ENCODE data around the gene GNAS. TPM values are rescaled to one million over a fixed set of nuclear protein-coding genes. Genes with fewer than 3 reads are reported as not detected.

The GNAS gene
- total RNA-seq, result 345 and 361 TPM in 2 replicates

DNA sequence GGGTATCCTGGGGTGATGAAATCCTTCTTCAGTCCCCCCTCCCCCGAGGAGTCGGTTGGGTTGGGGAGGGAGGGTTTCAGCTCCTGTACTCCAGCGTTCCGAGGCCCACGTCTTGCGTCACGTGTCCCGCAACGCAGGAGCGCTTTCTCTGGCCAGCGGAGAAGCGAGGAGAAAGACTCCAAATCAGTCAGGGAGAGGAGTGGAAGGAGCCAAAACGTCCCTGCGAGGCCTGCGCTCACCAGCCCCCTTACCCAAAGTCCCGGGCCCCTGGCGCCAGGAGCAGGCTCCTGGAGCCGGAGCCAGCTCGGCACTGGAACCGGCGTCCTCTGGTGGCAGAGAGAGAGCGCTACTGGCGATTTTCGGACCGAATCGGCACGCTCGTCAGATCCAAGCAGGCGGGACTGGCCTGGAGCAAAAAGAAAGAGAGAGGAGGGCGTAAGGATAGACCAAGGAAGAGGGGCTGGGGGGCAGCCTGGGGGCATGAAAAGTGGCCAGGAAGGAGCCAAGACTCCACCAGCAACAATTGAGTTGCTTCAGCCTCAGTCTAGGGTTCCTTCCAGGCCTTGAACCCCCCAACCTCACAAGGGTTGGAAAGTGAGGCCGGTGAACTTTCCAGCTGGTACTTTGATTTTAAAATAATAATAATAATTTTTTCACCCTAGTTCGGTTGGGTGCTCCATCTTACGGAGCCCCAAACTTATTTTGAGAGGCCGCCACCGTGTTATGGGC is at the start of gene GNAS:
GNAS (plus strand) TSS at position 174 of the 729 bp plus-strand sequence.
- TF ChIP-seq, protein P1, sequence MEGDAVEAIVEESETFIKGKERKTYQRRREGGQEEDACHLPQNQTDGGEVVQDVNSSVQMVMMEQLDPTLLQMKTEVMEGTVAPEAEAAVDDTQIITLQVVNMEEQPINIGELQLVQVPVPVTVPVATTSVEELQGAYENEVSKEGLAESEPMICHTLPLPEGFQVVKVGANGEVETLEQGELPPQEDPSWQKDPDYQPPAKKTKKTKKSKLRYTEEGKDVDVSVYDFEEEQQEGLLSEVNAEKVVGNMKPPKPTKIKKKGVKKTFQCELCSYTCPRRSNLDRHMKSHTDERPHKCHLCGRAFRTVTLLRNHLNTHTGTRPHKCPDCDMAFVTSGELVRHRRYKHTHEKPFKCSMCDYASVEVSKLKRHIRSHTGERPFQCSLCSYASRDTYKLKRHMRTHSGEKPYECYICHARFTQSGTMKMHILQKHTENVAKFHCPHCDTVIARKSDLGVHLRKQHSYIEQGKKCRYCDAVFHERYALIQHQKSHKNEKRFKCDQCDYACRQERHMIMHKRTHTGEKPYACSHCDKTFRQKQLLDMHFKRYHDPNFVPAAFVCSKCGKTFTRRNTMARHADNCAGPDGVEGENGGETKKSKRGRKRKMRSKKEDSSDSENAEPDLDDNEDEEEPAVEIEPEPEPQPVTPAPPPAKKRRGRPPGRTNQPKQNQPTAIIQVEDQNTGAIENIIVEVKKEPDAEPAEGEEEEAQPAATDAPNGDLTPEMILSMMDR (IDR thresholded peaks at IDR 0.05; ENCODE audit: insufficient read depth, low read depth, low read length), result peak; percentile 66
- H3K4me3 ChIP-seq (ENCODE audit: low read depth, low read length), result peak within 1 kb of the TSS; percentile 76
- DNase-seq (ENCODE audit: low read depth), result peak; percentile 63

- H3K4me3 ChIP-seq (ENCODE audit: low read depth, low read length), result no peak overlapping the region
- TF ChIP-seq, protein P1 (IDR thresholded peaks at IDR 0.05; ENCODE audit: insufficient read depth, low read depth, low read length), result no peak
- DNase-seq (ENCODE audit: low read depth), result no peak
Observed at GRCh38 chr20:58803533-58803932, 49.0 kb upstream of the GNAS start.

DNA sequence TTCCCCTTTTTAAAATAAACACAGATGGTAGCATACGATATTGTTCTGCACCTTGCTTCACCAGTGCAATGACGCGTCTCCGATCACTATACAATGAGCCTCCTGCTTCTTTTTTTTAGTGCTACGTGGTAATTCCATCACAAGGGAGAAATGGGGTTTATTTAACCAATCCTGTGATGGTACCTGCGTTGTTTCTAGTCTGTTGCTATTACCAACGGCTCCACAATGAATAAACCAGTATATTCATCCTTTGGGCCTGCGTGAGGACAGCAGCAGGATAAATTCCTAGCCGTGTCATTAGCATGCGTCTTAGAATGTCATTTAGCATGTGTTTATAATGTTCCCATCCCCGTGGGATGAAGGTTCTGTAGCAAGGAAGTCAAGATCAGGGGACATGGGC is 44.7 kb upstream of the GNAS start:
- DNase-seq (ENCODE audit: low read depth), result no peak
- TF ChIP-seq, protein P1 (IDR thresholded peaks at IDR 0.05; ENCODE audit: insufficient read depth, low read depth, low read length), result no peak
- no peak overlapping the region for H3K4me3 ChIP-seq (ENCODE audit: low read depth, low read length)

DNA sequence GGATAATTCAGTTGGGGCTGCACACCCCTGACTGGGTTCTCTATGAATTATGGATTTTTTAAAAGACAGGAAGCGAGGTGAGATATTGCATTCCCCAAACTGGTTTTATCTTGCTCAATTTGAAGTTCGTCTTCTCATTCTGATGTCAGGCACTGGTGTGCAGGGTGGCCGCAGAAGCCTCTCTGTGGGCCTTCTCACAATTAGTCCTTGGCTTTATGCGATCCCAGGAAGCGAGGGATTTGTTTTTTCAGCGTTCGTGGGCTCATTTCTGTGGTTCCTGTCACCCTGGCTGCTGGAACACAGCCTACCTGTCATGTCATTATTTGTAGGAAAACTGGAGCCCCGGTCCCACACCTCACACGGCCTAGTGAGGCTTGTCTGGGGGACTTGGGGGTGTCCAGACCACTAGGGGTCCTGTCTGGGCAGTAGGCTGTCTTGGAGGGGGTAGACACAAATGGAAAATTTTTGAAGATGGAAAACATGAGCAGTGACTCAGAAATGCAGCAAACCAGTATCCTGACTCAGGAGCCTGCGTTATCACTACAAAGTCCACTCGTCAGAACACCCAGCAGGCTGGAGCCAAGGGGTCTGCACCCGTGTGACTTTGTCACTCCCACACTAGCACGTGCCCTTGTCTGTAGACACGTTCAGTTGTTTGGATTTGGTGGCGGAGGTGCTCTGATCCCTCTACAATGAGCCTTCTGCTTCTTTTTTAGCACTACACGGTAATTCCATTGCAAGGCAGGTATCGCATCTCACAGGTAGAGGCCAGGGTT is 44.1 kb upstream of the GNAS start:
- TF ChIP-seq, protein P1 (IDR thresholded peaks at IDR 0.05; ENCODE audit: insufficient read depth, low read depth, low read length), result no peak
- H3K4me3 ChIP-seq (ENCODE audit: low read depth, low read length), result no peak overlapping the region
- no peak for DNase-seq (ENCODE audit: low read depth)

- TF ChIP-seq, protein P1 (IDR thresholded peaks at IDR 0.05; ENCODE audit: insufficient read depth, low read depth, low read length), result no peak
- no peak for DNase-seq (ENCODE audit: low read depth)
- H3K4me3 ChIP-seq (ENCODE audit: low read depth, low read length), result no peak overlapping the region
Observed at GRCh38 chr20:58810116-58810878, 42.2 kb upstream of the GNAS start.

DNA sequence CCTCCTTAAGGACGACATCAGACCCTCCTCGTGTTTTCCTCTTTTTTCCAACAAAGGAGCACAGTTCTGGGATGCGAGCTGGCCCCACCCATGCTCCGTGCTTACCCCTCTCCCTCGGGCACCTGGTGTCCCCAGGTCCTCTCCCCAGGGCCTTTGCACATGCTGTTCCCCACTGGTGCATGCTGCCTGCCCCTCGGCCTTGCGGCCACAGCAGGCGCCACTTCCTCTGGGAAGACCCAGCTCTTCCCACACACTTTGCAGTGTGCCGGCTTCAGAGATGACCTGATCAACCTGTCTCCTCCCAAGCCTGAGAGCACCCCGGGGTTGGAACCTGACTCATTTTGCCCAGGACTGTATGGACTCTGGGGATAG is 41.7 kb upstream of the GNAS start:
- no peak for DNase-seq (ENCODE audit: low read depth)
- H3K4me3 ChIP-seq (ENCODE audit: low read depth, low read length), result no peak overlapping the region
- TF ChIP-seq, protein P1 (IDR thresholded peaks at IDR 0.05; ENCODE audit: insufficient read depth, low read depth, low read length), result no peak
